ENCODE data around the gene LGMN.

DNA sequence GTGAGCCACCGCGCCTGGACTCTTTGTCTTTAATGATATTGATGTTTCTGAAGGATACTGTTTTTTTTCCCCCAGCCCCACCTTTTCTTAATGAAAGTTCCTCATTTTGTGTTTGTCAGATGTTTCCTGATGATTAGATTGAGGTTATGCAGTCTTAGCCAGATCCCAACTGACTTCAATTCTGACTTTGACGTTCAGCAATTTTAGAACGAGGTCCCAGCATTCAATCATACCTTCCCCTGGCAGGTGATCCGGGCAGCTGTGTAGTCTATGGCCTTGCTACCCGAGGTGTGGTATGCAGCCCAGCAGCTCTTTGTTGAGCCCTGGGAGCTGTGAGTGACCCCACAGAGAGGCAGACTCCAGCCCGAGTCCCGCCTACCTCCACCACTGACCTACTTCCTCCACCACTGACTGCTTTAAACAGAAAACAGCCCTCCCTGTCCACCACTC, 82.7 kb downstream of the LGMN start:
- TF ChIP-seq CTCF (IDR thresholded peaks at IDR 0.05; ENCODE audit: insufficient read depth, low read length) = no peak
- TF ChIP-seq POLR2AphosphoS5 (IDR thresholded peaks at IDR 0.05; ENCODE audit: low read depth) = peak; percentile 30
- TF ChIP-seq REST (IDR thresholded peaks at IDR 0.05; ENCODE audit: insufficient replicate concordance, low read depth) = no peak
- TF ChIP-seq GABPA (IDR thresholded peaks at IDR 0.05; ENCODE audit: low read depth) = no peak
- TF ChIP-seq SPI1 (IDR thresholded peaks at IDR 0.05; ENCODE audit: borderline replicate concordance, low read depth) = no peak
